Neural cell (in vitro differentiated cells): ENCODE results near the gene SMG6.

ENCODE experiments used
- EZH2 ChIP-seq: fragments of 200-600, 300-800 bp; shearing (Covaris generic), sonication (generic); IDR thresholded peaks from 2 replicates; pipeline ENCODE4 v1.6.1; 2014; ENCODE audit warnings: antibody characterized with exemption, low read length, borderline replicate concordance, mild to moderate bottlenecking; ENCODE audit not compliant: insufficient read depth, poor library complexity, severe bottlenecking
- TF ChIP-seq, protein P1 (sequence below): fragments of 450-650 bp; IDR thresholded peaks from 2 replicates; pipeline ENCODE4 v1.5.1; 2014; ENCODE audit warnings: antibody characterized with exemption, mild to moderate bottlenecking, moderate library complexity; ENCODE audit not compliant: poor library complexity, severe bottlenecking

DNA sequence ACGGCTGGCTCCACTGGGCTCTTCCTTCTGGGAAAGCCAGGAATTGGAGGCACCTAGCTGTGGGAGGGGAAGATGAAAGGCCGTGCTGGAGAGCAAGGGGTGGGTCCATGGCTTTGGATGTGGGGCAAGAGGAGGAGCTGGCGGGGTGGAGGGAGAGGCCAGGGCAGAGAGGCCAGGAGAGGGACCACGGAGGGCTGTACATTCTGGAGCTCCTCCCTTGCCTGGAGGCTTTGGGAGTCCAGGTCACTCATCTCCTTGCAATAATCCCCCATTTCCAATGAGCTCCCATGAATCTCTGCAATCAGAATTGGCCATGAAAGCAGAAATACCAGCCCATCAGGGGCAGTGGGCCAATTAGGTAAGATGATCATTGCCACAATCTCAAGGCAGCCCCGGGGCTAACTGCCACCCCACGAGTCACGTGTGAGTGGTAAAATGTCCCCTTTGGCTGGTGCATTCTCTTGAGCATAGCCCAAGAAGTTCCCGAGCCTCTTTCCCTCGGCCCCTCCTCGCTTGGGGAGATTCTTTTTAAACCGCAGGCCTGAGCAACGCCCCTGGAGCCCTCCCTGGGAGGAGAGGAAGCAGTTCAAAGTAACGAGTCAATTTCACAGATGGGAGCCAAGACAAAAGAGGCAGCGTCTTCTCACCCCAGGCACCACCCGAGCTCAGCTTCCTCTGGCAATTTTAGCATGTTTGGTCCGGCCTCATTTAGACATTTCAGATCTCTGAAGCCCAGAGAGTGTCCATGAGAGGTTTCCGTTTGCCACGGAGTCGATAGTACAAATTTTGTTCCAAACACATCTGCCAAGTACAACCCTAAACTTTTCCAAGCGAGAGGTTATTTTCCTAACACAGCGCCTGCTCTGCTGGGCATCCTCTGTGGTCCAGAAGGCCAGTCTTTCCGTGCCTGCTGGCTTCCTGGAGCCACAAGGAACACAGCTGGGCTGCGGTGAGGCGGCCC lies 291.9 kb downstream of the SMG6 start:
- TF ChIP-seq, protein P1, sequence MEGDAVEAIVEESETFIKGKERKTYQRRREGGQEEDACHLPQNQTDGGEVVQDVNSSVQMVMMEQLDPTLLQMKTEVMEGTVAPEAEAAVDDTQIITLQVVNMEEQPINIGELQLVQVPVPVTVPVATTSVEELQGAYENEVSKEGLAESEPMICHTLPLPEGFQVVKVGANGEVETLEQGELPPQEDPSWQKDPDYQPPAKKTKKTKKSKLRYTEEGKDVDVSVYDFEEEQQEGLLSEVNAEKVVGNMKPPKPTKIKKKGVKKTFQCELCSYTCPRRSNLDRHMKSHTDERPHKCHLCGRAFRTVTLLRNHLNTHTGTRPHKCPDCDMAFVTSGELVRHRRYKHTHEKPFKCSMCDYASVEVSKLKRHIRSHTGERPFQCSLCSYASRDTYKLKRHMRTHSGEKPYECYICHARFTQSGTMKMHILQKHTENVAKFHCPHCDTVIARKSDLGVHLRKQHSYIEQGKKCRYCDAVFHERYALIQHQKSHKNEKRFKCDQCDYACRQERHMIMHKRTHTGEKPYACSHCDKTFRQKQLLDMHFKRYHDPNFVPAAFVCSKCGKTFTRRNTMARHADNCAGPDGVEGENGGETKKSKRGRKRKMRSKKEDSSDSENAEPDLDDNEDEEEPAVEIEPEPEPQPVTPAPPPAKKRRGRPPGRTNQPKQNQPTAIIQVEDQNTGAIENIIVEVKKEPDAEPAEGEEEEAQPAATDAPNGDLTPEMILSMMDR = no peak
- TF ChIP-seq EZH2 = no peak
